ENCODE measurements around the gene SLC6A1.

DNA sequence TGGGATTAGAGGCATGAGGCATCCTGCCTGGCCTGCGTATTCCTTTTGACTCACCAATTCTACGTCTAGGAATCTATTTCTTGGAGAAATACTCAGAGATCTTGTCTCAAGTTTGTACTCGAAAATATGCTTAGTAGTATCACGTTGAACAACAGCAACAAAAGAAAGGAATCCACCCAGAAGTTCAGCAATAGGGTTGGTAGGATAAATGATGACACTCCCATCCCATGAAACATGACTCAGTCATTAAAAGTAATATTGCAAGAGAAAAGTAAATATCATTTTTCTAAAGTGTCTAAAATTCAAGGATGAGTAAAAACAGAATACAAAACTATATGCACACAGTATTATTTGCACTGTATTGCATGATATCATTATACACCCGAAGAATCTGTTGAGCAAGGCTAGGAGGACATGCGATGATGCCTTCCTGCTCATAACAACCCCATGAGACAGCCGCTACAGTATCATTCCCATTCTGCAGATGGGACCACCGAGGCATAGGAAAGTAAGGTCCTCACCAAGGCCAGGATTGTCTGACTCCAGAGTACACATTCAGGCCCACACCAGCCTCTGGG is 61.5 kb downstream of the SLC6A1 start:
- TF ChIP-seq YY1 (IDR thresholded peaks at IDR 0.05; ENCODE audit: insufficient read depth, insufficient read length) (no peak), ZNF274 (IDR thresholded peaks at IDR 0.05; ENCODE audit: low read depth, low read length) (no peak)
